H9 (cell line): ENCODE results near the gene SLC6A3. TPM values are rescaled to one million over a fixed set of nuclear protein-coding genes. Genes with fewer than 3 reads are reported as not detected.

Experiments
- DNase-seq: peaks from one replicate; pipeline ENCODE4 v3.0.0-alpha.2; 2017
- H2AFZ ChIP-seq: one replicate; pipeline ENCODE4 v1.6.1; 2013; ENCODE audit warnings: mild to moderate bottlenecking, low read length, control low read depth, moderate library complexity
- H2AK5ac ChIP-seq: 2 replicates; pipeline ENCODE4 v1.6.1; 2013; ENCODE audit warnings: low read length, control low read depth, mixed read lengths; ENCODE audit not compliant: insufficient read length
- H2BK120ac ChIP-seq: one replicate; pipeline ENCODE4 v1.6.1; 2013; ENCODE audit warnings: low read depth, mild to moderate bottlenecking, low read length, control low read depth, inconsistent platforms; ENCODE audit not compliant: poor library complexity, severe bottlenecking
- H2BK12ac ChIP-seq: 2 replicates; pipeline ENCODE4 v1.6.1; 2013; ENCODE audit warnings: low read length, control low read depth, mixed read lengths, low read depth; ENCODE audit not compliant: insufficient read length
- H2BK15ac ChIP-seq: 2 replicates; pipeline ENCODE4 v1.6.1; 2013; ENCODE audit warnings: low read depth, low read length, control low read depth
- H2BK20ac ChIP-seq: one replicate; pipeline ENCODE4 v1.6.1; 2013; ENCODE audit warnings: low read depth, mild to moderate bottlenecking, low read length, control low read depth, inconsistent platforms; ENCODE audit not compliant: poor library complexity, severe bottlenecking
- H2BK5ac ChIP-seq: 2 replicates; pipeline ENCODE4 v1.6.1; 2013; ENCODE audit warnings: low read length, control low read depth, mixed read lengths; ENCODE audit not compliant: insufficient read length
- H3K14ac ChIP-seq: 2 replicates; pipeline ENCODE4 v1.6.1; 2013; ENCODE audit warnings: low read length, control low read depth; ENCODE audit not compliant: insufficient read depth
- H3K18ac ChIP-seq: 2 replicates; pipeline ENCODE4 v1.6.1; 2013; ENCODE audit warnings: low read depth, mild to moderate bottlenecking, mixed read lengths, low read length, control low read depth; ENCODE audit not compliant: insufficient read length
- H3K23ac ChIP-seq: 2 replicates; pipeline ENCODE4 v1.6.1; 2013; ENCODE audit warnings: low read length, control low read depth, mixed read lengths, low read depth; ENCODE audit not compliant: insufficient read length
- H3K23me2 ChIP-seq: 2 replicates; pipeline ENCODE4 v1.6.1; 2013; ENCODE audit warnings: low read depth, mild to moderate bottlenecking, mixed read lengths, low read length, control low read depth; ENCODE audit not compliant: insufficient read length, poor library complexity, severe bottlenecking
- H3K27ac ChIP-seq: 2 replicates; pipeline ENCODE4 v1.5.1; 2013; ENCODE audit warnings: low read length, control low read depth, mixed read lengths, low read depth; ENCODE audit not compliant: insufficient read length
- H3K27me3 ChIP-seq: 2 replicates; pipeline ENCODE4 v1.6.1; 2013; ENCODE audit warnings: low read length, control low read depth, inconsistent platforms; ENCODE audit not compliant: insufficient read depth
- H3K4ac ChIP-seq: 2 replicates; pipeline ENCODE4 v1.6.1; 2013; ENCODE audit warnings: low read depth, mild to moderate bottlenecking, control low read depth, inconsistent platforms, low read length, moderate library complexity
- H3K4me1 ChIP-seq: 2 replicates; pipeline ENCODE4 v1.6.1; 2013; ENCODE audit warnings: low read length, control low read depth, inconsistent platforms; ENCODE audit not compliant: insufficient read depth
- H3K4me2 ChIP-seq: 2 replicates; pipeline ENCODE4 v1.6.1; 2013; ENCODE audit warnings: low read length, control low read depth, mixed read lengths; ENCODE audit not compliant: insufficient read length, insufficient read depth
- H3K56ac ChIP-seq: 2 replicates; pipeline ENCODE4 v1.6.1; 2013; ENCODE audit warnings: low read depth, mild to moderate bottlenecking, mixed read lengths, low read length, control low read depth; ENCODE audit not compliant: insufficient read length
- H3K79me1 ChIP-seq: 2 replicates; pipeline ENCODE4 v1.6.1; 2013; ENCODE audit warnings: low read depth, mild to moderate bottlenecking, moderate library complexity, low read length, control low read depth, inconsistent platforms; ENCODE audit not compliant: insufficient read depth, poor library complexity, severe bottlenecking
- H3K79me2 ChIP-seq: 2 replicates; pipeline ENCODE4 v1.6.1; 2013; ENCODE audit warnings: low read length, control low read depth, inconsistent platforms; ENCODE audit not compliant: insufficient read depth
- H3K9ac ChIP-seq: 2 replicates; pipeline ENCODE4 v1.6.1; 2013; ENCODE audit warnings: low read length, control low read depth, mixed read lengths; ENCODE audit not compliant: insufficient read length; ENCODE audit errors: extremely low read depth
- H3K9me3 ChIP-seq: one replicate; pipeline ENCODE4 v1.6.1; 2013; ENCODE audit warnings: low read depth, low read length, inconsistent platforms; ENCODE audit not compliant: control insufficient read depth
- H3T11ph ChIP-seq: one replicate; pipeline ENCODE4 v1.6.1; 2013; ENCODE audit warnings: mild to moderate bottlenecking, low read length, control low read depth, inconsistent platforms
- H4K20me1 ChIP-seq: one replicate; pipeline ENCODE4 v1.6.1; 2013; ENCODE audit not compliant: control insufficient read depth, insufficient read length, insufficient read depth
- H4K5ac ChIP-seq: 2 replicates; pipeline ENCODE4 v1.6.1; 2013; ENCODE audit warnings: low read depth, mild to moderate bottlenecking, mixed read lengths, low read length, control low read depth; ENCODE audit not compliant: insufficient read length
- H4K8ac ChIP-seq: replicated peaks from 2 replicates; pipeline ENCODE4 v1.6.1; 2013; ENCODE audit warnings: low read length, control low read depth, mixed read lengths, low read depth; ENCODE audit not compliant: insufficient read length
- H4K91ac ChIP-seq: 2 replicates; pipeline ENCODE4 v1.6.1; 2013; ENCODE audit warnings: low read depth, mild to moderate bottlenecking, moderate library complexity, mixed read lengths, low read length, control low read depth; ENCODE audit not compliant: insufficient read length
- H3K27ac Mint-ChIP-seq, 3 experiments: 2 replicates in 2 of 3; 3 replicates in 1 of 3; pipeline ENCODE4 v1.8.0; 2020 to 2021; ENCODE audit warnings: mixed read lengths in 3 of 3, mild to moderate bottlenecking in 1 of 3, moderate library complexity in 1 of 3
- H3K27me3 Mint-ChIP-seq: 2 replicates; pipeline ENCODE4 v1.8.0; 2021; ENCODE audit warnings: low read depth, mild to moderate bottlenecking, moderate library complexity, mixed read lengths
- H3K36me3 Mint-ChIP-seq, 3 experiments: 2 replicates in 2 of 3; 3 replicates in 1 of 3; pipeline ENCODE4 v1.8.0; 2020 to 2021; ENCODE audit warnings: low read depth in 3 of 3, mixed read lengths in 3 of 3; ENCODE audit not compliant: insufficient read depth in 1 of 3
- H3K4me1 Mint-ChIP-seq, 2 experiments: 2 replicates each; pipeline ENCODE4 v1.8.0; 2020; ENCODE audit warnings: mixed read lengths in 2 of 2
- H3K4me3 Mint-ChIP-seq, 2 experiments: 2 replicates in 1 of 2; 3 replicates in 1 of 2; pipeline ENCODE4 v1.8.0; 2020 to 2021; ENCODE audit warnings: mild to moderate bottlenecking in 2 of 2, mixed read lengths in 2 of 2, moderate library complexity in 1 of 2
- H3K9me3 Mint-ChIP-seq, 2 experiments: 2 replicates in 1 of 2; 3 replicates in 1 of 2; pipeline ENCODE4 v1.8.0; 2020; ENCODE audit warnings: mild to moderate bottlenecking in 2 of 2, mixed read lengths in 2 of 2, moderate library complexity in 1 of 2
- WGBS: extraction: QIAGEN DNeasy Blood & Tissue Kit; methylation state at CpG from one replicate; pipeline ENCODE4 v1.1.7; 2013; ENCODE audit warnings: missing lambda C conversion rate, low lambda C conversion rate, mixed read lengths; ENCODE audit not compliant: insufficient read length; ENCODE audit errors: extremely low coverage; 5-methylcytosine and 5-hydroxymethylcytosine counted together
- total RNA-seq: library from RNA; stranded (reverse); gene quantifications from 2 replicates; pipeline ENCODE4 v1.2.1, GENCODE V29; 2021
- TF ChIP-seq, protein P1 (sequence below): fragments of 200-600 bp; sonication (generic); conservative IDR thresholded peaks from 3 replicates; pipeline ENCODE4 v1.8.0; 2021; ENCODE audit warnings: antibody characterized with exemption, mild to moderate bottlenecking

Gene SLC6A3
- total RNA-seq, 1 experiment from 2014 or later = 0.61 TPM

GRCh38 chr5:1436681-1437080 is 8.6 kb downstream of the SLC6A3 start:
- Histone ChIP-seq H3K4me1 (no peaks in the 10 kb centered on the region), H3K4ac (no peak overlapping the region), H3K79me2 (no peaks in the 10 kb centered on the region), H3K9ac (no peak overlapping the region), H2BK120ac (no peak overlapping the region), H4K91ac (no peak overlapping the region), H3K27me3 (no peaks in the 10 kb centered on the region; the same call in 1 of the 2 replicates), H4K8ac (no peak overlapping the region), H3K9me3 (peaks cover 7% of the 10 kb centered on the region), H3K14ac (no peak overlapping the region), H3T11ph (no peak overlapping the region), H4K5ac (no peak overlapping the region), H3K23ac (no peak overlapping the region), H3K23me2 (no peaks in the 10 kb centered on the region), H3K18ac (no peak overlapping the region), H3K79me1 (no peaks in the 10 kb centered on the region), H2BK20ac (no peak overlapping the region), H3K27ac (no peak overlapping the region), H2AFZ (no peak overlapping the region), H2BK5ac (no peak overlapping the region), H2BK15ac (no peak overlapping the region), H3K56ac (no peak overlapping the region), H4K20me1 (peaks cover 4% of the 10 kb centered on the region), H2AK5ac (no peak overlapping the region), H3K4me2 (no peak overlapping the region), H2BK12ac (no peak overlapping the region)
- H3K4me1 Mint-ChIP-seq = peaks cover 4 to 7% of the 10 kb centered on the region in 2 experiments
- H3K27me3 Mint-ChIP-seq = peaks cover 52% of the 10 kb centered on the region
- H3K27ac Mint-ChIP-seq = no peak overlapping the region
- H3K36me3 Mint-ChIP-seq = peaks cover 0 to 6% (median 0%) of the 10 kb centered on the region in 3 experiments; a peak in 3 of 7 replicates
- TF ChIP-seq, protein P1, sequence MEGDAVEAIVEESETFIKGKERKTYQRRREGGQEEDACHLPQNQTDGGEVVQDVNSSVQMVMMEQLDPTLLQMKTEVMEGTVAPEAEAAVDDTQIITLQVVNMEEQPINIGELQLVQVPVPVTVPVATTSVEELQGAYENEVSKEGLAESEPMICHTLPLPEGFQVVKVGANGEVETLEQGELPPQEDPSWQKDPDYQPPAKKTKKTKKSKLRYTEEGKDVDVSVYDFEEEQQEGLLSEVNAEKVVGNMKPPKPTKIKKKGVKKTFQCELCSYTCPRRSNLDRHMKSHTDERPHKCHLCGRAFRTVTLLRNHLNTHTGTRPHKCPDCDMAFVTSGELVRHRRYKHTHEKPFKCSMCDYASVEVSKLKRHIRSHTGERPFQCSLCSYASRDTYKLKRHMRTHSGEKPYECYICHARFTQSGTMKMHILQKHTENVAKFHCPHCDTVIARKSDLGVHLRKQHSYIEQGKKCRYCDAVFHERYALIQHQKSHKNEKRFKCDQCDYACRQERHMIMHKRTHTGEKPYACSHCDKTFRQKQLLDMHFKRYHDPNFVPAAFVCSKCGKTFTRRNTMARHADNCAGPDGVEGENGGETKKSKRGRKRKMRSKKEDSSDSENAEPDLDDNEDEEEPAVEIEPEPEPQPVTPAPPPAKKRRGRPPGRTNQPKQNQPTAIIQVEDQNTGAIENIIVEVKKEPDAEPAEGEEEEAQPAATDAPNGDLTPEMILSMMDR = no peak
- no peak for DNase-seq
- WGBS = no CpG with 5 or more reads among the region's 16 CpGs
- peaks cover 17 to 25% of the 10 kb centered on the region in 2 experiments for H3K9me3 Mint-ChIP-seq
- H3K4me3 Mint-ChIP-seq = no peak overlapping the region
